ENCODE measurements around the gene TRUB1. TPM values are rescaled to one million over a fixed set of nuclear protein-coding genes. Genes with fewer than 3 reads are reported as not detected.

Gene TRUB1
- total RNA-seq, 1 donor from 2014 or later, result 21.6 TPM

DNA sequence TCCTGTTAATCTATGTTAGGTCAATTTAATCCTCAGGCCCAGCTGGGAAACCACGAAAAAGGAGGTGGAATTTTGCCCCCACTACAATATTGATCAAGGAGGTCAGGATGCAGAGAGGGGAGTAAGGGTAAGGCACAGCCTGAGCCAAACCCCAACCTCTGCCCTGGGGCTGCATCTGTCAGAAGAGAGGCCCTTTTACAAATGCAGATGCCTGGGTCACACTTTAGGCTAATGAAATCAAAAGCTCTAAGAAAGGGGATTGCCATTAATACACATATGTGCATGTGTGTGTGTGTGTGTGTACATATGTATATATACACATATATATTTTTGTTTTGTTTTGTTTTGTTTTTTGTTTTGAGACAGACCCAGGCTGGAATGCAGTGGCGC, 25.5 kb upstream of the TRUB1 start:
- H3K9me3 Mint-ChIP-seq, result no peaks in the 10 kb centered on the region
- H3K27me3 Mint-ChIP-seq (ENCODE audit: insufficient read depth), result no peaks in the 10 kb centered on the region
- no peak overlapping the region for H3K4me3 Mint-ChIP-seq
- no peaks in the 10 kb centered on the region for H3K36me3 Mint-ChIP-seq (ENCODE audit: low read depth)
- H3K27ac Mint-ChIP-seq, result peak overlapping the region; percentile 12
- intact Hi-C loops (cut with micrococcal nuclease), result no loop called here
- DNase-seq (ENCODE audit: low spot score), result no peak
- peaks cover 29% of the 10 kb centered on the region for H3K4me1 Mint-ChIP-seq (ENCODE audit: low read depth)

DNA sequence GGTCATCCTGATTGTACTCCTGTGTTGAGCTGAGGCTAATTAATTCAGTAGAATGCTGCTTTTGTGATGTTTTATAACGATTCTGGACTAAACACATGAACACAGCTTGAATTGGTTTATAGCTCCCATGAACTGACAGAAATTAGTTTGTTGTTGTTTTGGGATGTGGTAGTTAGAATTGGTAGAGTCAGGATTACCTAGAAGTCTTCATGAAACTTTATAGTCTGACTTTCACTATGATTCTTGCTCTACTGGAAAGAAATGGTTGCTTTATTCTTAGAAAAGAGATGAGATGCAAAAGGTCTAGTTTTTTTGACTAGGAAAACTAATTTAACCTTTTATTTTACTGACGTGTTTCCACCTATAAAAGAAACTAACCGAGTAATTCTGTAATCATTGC, 23.4 kb upstream of the TRUB1 start:
- H3K36me3 Mint-ChIP-seq (ENCODE audit: low read depth), result no peaks in the 10 kb centered on the region
- peaks cover 33% of the 10 kb centered on the region for H3K4me1 Mint-ChIP-seq (ENCODE audit: low read depth)
- H3K27me3 Mint-ChIP-seq (ENCODE audit: insufficient read depth), result no peaks in the 10 kb centered on the region
- intact Hi-C loops (cut with micrococcal nuclease), result loop anchor here (1.0 kb wide), 1 partner anchor 12 kb away; no protein-coding TSS in a partner anchor
- no peak overlapping the region for H3K4me3 Mint-ChIP-seq
- no peak for DNase-seq (ENCODE audit: low spot score)
- H3K9me3 Mint-ChIP-seq, result no peaks in the 10 kb centered on the region
- peak overlapping the region; percentile 75 for H3K27ac Mint-ChIP-seq

DNA sequence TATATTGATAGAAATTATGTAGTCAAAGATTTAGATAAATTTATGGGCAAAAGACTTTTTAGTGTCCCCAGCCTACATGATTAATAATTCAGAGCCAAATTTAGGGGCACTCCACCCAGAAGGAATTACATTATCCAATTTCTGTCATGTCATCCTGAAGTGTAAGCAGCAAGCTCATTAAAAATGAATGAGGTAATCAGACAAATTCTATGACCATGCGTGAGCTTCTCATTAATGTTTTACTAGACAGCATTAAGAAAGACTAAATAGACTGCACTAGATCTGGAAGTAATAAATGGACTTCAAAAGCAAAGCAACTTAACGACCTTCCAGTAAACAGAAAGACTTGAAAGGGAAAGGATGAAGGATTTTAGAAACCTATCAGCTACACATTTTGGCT, 22.7 kb upstream of the TRUB1 start:
- intact Hi-C loops (cut with micrococcal nuclease), result no loop called here
- H3K4me1 Mint-ChIP-seq (ENCODE audit: low read depth), result peaks cover 33% of the 10 kb centered on the region
- DNase-seq (ENCODE audit: low spot score), result no peak
- H3K27ac Mint-ChIP-seq, result no peak overlapping the region
- no peaks in the 10 kb centered on the region for H3K27me3 Mint-ChIP-seq (ENCODE audit: insufficient read depth)
- no peaks in the 10 kb centered on the region for H3K36me3 Mint-ChIP-seq (ENCODE audit: low read depth)
- H3K4me3 Mint-ChIP-seq, result no peak overlapping the region
- no peaks in the 10 kb centered on the region for H3K9me3 Mint-ChIP-seq

DNA sequence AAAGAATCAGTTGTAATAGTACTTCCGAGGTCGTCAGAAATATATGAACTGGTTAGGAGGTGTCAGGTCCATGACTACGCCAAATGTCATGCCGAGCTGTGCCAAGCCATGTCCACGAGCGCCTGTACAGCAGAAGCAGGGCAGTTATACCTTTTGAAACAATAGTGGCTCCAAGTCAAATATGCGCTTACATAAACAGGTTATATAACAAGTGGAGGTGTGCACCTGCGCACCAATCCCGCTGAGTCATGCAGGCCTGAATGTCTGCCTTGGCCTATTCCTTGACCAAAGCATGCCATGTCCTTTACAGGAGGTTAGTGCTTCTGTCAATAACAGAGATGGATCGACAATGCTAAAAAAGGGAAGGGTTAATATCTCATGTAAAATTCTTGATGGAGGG, 21.3 kb upstream of the TRUB1 start:
- intact Hi-C loops (cut with micrococcal nuclease), result no loop called here
- no peak for DNase-seq (ENCODE audit: low spot score)
- Mint-ChIP-seq H3K4me3 (no peak overlapping the region), H3K27me3 (ENCODE audit: insufficient read depth) (no peaks in the 10 kb centered on the region), H3K4me1 (ENCODE audit: low read depth) (peaks cover 28% of the 10 kb centered on the region), H3K9me3 (no peaks in the 10 kb centered on the region), H3K27ac (no peak overlapping the region), H3K36me3 (ENCODE audit: low read depth) (no peaks in the 10 kb centered on the region)

DNA sequence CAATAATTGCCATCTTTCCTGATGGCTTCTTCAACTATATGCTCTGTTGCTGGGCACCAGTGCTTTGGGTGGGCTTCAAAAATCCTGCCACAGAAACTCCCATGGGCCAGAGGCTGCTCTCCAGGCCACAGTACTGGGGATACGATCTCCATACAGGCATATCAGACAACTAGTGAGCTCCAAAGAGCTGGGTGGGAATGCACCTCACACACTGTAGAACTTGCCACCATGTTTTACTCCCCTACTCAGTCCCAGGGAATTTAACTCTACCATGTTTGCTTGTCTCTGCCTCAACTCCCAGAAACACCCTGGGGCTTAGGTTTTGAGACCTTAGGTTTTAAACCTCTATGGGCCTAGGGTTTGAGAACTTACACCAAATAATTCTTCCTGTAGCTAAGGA, 20.5 kb upstream of the TRUB1 start:
- intact Hi-C loops (cut with micrococcal nuclease), result no loop called here
- Mint-ChIP-seq H3K36me3 (ENCODE audit: low read depth) (no peaks in the 10 kb centered on the region), H3K4me1 (ENCODE audit: low read depth) (peaks cover 20% of the 10 kb centered on the region), H3K9me3 (no peaks in the 10 kb centered on the region), H3K4me3 (no peak overlapping the region), H3K27me3 (ENCODE audit: insufficient read depth) (no peaks in the 10 kb centered on the region), H3K27ac (no peak overlapping the region)
- DNase-seq (ENCODE audit: low spot score), result no peak

DNA sequence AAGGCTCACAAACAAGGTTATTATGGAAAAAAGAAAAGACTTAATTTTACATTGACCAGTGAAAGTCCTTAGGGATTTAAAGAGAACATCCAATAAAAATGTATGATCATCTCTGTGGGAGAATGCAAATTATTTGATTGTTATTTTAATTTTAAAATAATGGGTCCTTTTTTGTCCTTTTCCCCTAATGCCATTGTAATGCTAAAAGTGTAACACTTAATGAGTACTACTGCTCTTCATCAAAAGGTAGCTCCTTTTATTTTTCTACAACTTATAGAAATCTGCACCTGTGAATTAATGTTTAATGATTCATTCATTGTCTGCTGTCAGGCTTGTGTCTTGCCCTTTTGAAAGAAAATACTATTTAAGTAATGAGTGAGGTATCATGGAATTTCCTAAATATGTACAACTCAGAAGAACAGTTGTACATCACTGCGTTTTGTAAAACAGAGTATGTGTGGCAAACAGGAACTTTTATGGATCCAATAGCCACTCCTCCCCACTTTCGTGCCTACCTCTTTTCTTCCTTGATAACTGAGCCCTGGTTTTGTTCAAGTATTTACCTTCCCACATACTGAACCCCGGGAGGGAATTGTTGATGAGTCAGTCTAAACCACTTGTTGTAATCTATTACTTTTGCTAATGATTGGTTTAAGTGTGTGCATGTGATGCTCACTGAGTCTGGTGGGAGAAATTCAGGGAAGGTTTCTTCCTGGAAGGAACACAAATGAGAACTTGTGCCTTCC, 19.9 kb upstream of the TRUB1 start:
- DNase-seq (ENCODE audit: low spot score), result no peak
- Mint-ChIP-seq H3K36me3 (ENCODE audit: low read depth) (no peaks in the 10 kb centered on the region), H3K27ac (no peak overlapping the region), H3K4me3 (no peak overlapping the region), H3K4me1 (ENCODE audit: low read depth) (peaks cover 19% of the 10 kb centered on the region), H3K9me3 (no peaks in the 10 kb centered on the region), H3K27me3 (ENCODE audit: insufficient read depth) (no peaks in the 10 kb centered on the region)
- intact Hi-C loops (cut with micrococcal nuclease), result no loop called here

DNA sequence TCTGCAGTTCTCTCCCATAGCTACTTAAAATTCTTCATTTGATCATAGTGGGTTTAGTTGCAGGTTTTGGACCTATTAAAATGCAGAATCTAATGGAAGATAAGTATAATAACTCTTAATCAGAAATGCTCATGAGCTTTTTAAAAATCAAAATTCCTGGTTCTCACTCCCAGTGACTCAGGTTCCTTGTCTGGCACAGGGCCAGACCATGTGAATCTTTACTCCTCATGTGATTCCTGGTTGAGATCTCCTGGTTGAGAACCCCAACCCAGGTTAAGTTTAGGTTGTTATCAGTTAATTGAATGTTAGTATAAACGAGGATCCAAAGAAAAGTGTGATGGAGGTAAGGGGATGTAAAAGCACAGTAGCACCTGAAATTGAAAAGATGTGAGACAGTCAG, 17.5 kb upstream of the TRUB1 start:
- no peaks in the 10 kb centered on the region for H3K36me3 Mint-ChIP-seq (ENCODE audit: low read depth)
- H3K9me3 Mint-ChIP-seq, result no peaks in the 10 kb centered on the region
- DNase-seq (ENCODE audit: low spot score), result no peak
- H3K27me3 Mint-ChIP-seq (ENCODE audit: insufficient read depth), result peaks cover 2% of the 10 kb centered on the region
- H3K27ac Mint-ChIP-seq, result no peak overlapping the region
- H3K4me3 Mint-ChIP-seq, result no peak overlapping the region
- intact Hi-C loops (cut with micrococcal nuclease), result no loop called here
- H3K4me1 Mint-ChIP-seq (ENCODE audit: low read depth), result peaks cover 9% of the 10 kb centered on the region

DNA sequence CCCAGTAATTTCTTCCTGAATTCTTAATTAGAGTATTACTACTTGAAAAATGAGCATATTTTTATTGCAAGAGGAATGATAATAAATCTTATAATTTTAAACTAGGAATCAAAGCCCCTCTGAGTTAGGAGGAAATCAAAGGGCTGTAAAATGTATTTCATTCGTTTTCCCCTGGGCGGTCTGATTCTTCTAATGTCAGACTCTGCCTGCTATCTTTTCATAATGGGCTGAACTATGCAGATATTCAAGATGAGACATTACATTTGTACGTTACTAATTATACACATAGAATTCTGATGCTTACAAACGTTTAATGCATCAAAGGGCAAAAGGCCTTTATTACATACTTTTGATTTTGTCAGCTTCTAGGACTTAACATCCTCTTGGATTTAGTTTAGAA, 16.0 kb upstream of the TRUB1 start:
- Mint-ChIP-seq H3K27me3 (ENCODE audit: insufficient read depth) (peaks cover 5% of the 10 kb centered on the region), H3K27ac (no peak overlapping the region), H3K4me1 (ENCODE audit: low read depth) (peaks cover 18% of the 10 kb centered on the region), H3K4me3 (no peak overlapping the region), H3K36me3 (ENCODE audit: low read depth) (no peaks in the 10 kb centered on the region), H3K9me3 (no peaks in the 10 kb centered on the region)
- intact Hi-C loops (cut with micrococcal nuclease), result no loop called here
- DNase-seq (ENCODE audit: low spot score), result no peak

DNA sequence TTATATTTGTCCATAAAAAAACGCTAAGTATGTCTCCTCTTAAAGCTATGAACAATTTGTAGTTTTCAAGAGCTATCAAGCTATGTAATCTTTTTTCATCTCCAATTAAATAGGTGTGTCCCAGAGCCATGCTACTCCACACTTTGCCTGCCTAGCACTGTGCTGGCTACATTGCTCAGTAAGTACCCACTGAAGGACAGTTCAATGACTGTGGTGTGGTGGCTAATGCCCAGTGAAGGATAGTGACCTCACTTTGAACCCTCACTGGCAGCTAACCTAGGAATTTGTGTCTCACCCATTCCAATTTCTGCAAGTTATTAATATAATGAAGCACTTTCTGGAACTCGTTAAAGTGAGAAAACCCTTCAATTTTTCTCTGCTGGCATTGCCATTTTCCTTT, 14.4 kb upstream of the TRUB1 start:
- no peak overlapping the region for H3K4me3 Mint-ChIP-seq
- H3K27ac Mint-ChIP-seq, result no peak overlapping the region
- H3K9me3 Mint-ChIP-seq, result no peaks in the 10 kb centered on the region
- H3K27me3 Mint-ChIP-seq (ENCODE audit: insufficient read depth), result peaks cover 5% of the 10 kb centered on the region
- intact Hi-C loops (cut with micrococcal nuclease), result no loop called here
- DNase-seq (ENCODE audit: low spot score), result no peak
- peaks cover 14% of the 10 kb centered on the region for H3K4me1 Mint-ChIP-seq (ENCODE audit: low read depth)
- H3K36me3 Mint-ChIP-seq (ENCODE audit: low read depth), result no peaks in the 10 kb centered on the region

DNA sequence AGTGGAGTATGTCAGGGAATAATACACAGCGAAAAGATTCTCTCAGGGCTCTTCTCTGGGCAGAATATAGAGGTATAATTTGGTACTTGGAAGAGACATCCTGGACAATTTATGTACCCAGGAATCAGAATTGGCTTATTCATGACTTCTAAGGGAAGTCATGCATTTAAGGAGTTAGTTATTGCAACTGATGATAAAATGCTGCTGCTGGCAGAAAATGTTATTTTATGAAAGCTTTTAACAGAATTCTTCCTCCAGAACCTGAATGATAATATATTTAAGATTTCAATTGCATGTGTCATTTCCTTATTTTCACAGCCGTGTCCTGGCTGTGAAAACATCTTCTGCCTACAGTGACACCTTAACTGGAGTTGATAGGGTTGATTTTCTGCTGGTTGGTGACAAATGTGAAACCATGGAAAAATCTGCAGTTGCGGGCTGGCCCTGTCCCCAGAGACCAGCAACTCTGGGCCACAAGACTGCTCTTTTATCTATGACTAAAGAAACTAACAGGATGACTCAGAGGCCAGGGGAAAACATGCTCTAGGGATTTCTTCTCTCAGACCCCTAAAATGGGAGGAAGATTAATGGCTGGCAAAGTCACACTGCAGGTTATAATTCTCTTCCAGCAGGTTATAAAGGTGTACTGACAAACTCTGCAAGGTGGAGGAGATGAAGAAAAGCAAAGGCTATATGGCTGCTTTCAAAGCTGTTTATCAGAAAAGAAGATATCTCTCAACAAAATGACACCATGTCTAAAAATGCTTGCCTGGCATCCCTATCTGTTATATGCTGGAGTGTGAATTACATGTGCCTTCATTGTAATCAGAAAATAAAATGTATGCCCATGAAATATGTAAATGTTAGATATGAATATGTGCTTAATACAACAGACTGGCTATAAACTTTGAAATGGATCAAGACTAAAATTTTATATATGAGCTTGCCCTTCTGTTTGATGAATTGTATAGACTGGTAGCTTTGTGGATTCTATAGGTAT, 12.1 kb upstream of the TRUB1 start:
- DNase-seq (ENCODE audit: low spot score), result peak; percentile 8
- Mint-ChIP-seq H3K27me3 (ENCODE audit: insufficient read depth) (peaks cover 5% of the 10 kb centered on the region), H3K9me3 (no peaks in the 10 kb centered on the region), H3K27ac (peak overlapping the region; percentile 53), H3K36me3 (ENCODE audit: low read depth) (no peaks in the 10 kb centered on the region), H3K4me3 (no peak overlapping the region), H3K4me1 (ENCODE audit: low read depth) (peaks cover 17% of the 10 kb centered on the region)
- intact Hi-C loops (cut with micrococcal nuclease), result loop anchor here (1.0 to 2.0 kb wide), 2 partner anchors 12 to 15 kb away; no protein-coding TSS in a partner anchor

DNA sequence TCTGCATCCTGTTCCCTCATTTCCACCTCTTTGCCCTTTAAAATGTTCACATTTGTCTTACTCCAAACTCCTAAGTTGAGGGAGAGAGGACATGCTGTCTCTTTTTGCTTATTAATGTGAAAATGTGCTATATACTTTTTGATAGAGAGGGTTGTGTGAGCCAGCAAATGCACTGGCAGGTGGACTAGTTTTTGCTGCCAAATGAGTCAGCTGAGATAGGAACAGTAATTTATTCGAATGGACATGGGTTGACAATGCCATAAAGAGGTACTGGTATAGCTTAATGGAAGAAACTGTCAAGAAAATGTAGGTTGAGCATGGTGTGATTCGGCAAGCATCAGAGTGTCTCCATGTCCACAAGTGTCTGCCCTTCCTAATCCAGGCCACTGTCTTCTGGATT, 9.2 kb upstream of the TRUB1 start:
- Mint-ChIP-seq H3K4me1 (ENCODE audit: low read depth) (peaks cover 30% of the 10 kb centered on the region), H3K27ac (no peak overlapping the region), H3K27me3 (ENCODE audit: insufficient read depth) (peaks cover 3% of the 10 kb centered on the region), H3K36me3 (ENCODE audit: low read depth) (peaks cover 2% of the 10 kb centered on the region), H3K4me3 (no peak overlapping the region), H3K9me3 (peaks cover 11% of the 10 kb centered on the region)
- intact Hi-C loops (cut with micrococcal nuclease), result no loop called here
- DNase-seq (ENCODE audit: low spot score), result no peak

DNA sequence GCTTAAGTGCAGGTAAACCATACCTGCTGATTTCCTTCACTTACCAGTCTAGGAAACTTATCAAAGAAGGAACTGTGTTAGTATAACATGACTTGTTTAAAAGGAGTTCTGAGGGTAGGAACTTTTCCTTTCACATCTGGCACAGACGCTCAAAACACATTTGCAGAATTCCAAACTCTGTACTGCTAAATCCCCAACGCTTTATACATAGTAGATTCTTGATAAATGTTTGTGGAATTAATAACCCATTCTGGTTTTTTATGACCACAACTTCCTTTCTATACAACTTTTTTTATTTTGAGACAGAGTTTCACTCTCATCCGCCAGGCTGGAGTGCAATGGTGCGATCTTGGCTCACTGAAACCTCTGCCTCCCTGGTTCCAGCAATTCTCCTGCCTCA, 7.7 kb upstream of the TRUB1 start:
- Mint-ChIP-seq H3K27me3 (ENCODE audit: insufficient read depth) (peaks cover 3% of the 10 kb centered on the region), H3K36me3 (ENCODE audit: low read depth) (peaks cover 2% of the 10 kb centered on the region), H3K9me3 (peaks cover 11% of the 10 kb centered on the region), H3K4me1 (ENCODE audit: low read depth) (peaks cover 31% of the 10 kb centered on the region), H3K4me3 (no peak overlapping the region), H3K27ac (no peak overlapping the region)
- intact Hi-C loops (cut with micrococcal nuclease), result loop anchor here (10.0 kb wide), 2 partner anchors 316 to 626 kb away; no protein-coding TSS in a partner anchor
- DNase-seq (ENCODE audit: low spot score), result no peak
